Measurements from ENCODE around the gene HIBCH.

HIBCH gene

GRCh38 chr2:190333928-190334327 lies 14.3 kb upstream of the HIBCH start:
- intact Hi-C loops (cut with DNase I; ENCODE audit: low total_unique reads) = no loop called here

GRCh38 chr2:190333395-190333794 lies 13.8 kb upstream of the HIBCH start:
- Histone ChIP-seq H3K27ac (no peak overlapping the region), H3K4me1 (peaks cover 0 to 5% (median 0%) of the 10 kb centered on the region in 4 donors), H3K36me3 (no peaks in the 10 kb centered on the region), H3K9me3 (no peaks in the 10 kb centered on the region), H3K4me3 (no peak overlapping the region), H3K27me3 (no peaks in the 10 kb centered on the region)
- no peak for DNase-seq
- intact Hi-C loops (cut with DNase I; ENCODE audit: low total_unique reads) = no loop called here
- TF ChIP-seq CTCF (IDR thresholded peaks at IDR 0.05) = no peak

More at GRCh38 chr2:190333928-190334327, 14.3 kb upstream of the HIBCH start:
- DNase-seq = no peak
- H3K27ac ChIP-seq = no peak overlapping the region
- no peak overlapping the region for H3K4me3 ChIP-seq
- TF ChIP-seq CTCF (IDR thresholded peaks at IDR 0.05) = no peak
- no peaks in the 10 kb centered on the region for H3K27me3 ChIP-seq
- H3K36me3 ChIP-seq = no peaks in the 10 kb centered on the region
- H3K9me3 ChIP-seq = no peaks in the 10 kb centered on the region
- peaks cover 0 to 5% (median 0%) of the 10 kb centered on the region in 4 donors for H3K4me1 ChIP-seq

GRCh38 chr2:190328573-190329147 lies 9.0 kb upstream of the HIBCH start:
- Histone ChIP-seq H3K9me3 (no peaks in the 10 kb centered on the region), H3K36me3 (no peaks in the 10 kb centered on the region), H3K27me3 (peaks cover 0 to 2% of the 10 kb centered on the region in 2 donors), H3K4me3 (no peak overlapping the region), H3K4me1 (no peaks in the 10 kb centered on the region), H3K27ac (no peak overlapping the region)
- intact Hi-C loops (cut with DNase I; ENCODE audit: low total_unique reads) = no loop called here
- TF ChIP-seq CTCF (IDR thresholded peaks at IDR 0.05) = no peak
- no peak for DNase-seq

GRCh38 chr2:190327867-190328572 lies 8.4 kb upstream of the HIBCH start:
- no peak overlapping the region for H3K4me3 ChIP-seq

GRCh38 chr2:190325588-190325987 lies 6.0 kb upstream of the HIBCH start:
- intact Hi-C loops (cut with DNase I; ENCODE audit: low total_unique reads) = no loop called here
- TF ChIP-seq CTCF (IDR thresholded peaks at IDR 0.05) = no peak

More at GRCh38 chr2:190327867-190328572, 8.4 kb upstream of the HIBCH start:
- no peak overlapping the region for H3K27ac ChIP-seq
- intact Hi-C loops (cut with DNase I; ENCODE audit: low total_unique reads) = no loop called here
- H3K27me3 ChIP-seq = peaks cover 0 to 2% of the 10 kb centered on the region in 2 donors
- no peaks in the 10 kb centered on the region for H3K36me3 ChIP-seq
- DNase-seq = no peak
- TF ChIP-seq CTCF (IDR thresholded peaks at IDR 0.05) = no peak
- H3K4me1 ChIP-seq = no peaks in the 10 kb centered on the region
- no peaks in the 10 kb centered on the region for H3K9me3 ChIP-seq

More at GRCh38 chr2:190325588-190325987, 6.0 kb upstream of the HIBCH start:
- H3K27ac ChIP-seq = no peak overlapping the region
- H3K4me1 ChIP-seq = no peaks in the 10 kb centered on the region
- H3K27me3 ChIP-seq = peaks cover 0 to 2% of the 10 kb centered on the region in 2 donors
- H3K36me3 ChIP-seq = no peaks in the 10 kb centered on the region
- H3K9me3 ChIP-seq = no peaks in the 10 kb centered on the region
- no peak overlapping the region for H3K4me3 ChIP-seq
- DNase-seq = no peak
